Astrocyte of the hippocampus (primary cell): ENCODE data around the gene STYXL1.
"Not testable (repeated sequence)": the region's sequence is repeated elsewhere in the genome, so short reads cannot be mapped to it uniquely, and the experiment has no call there.

ENCODE experiments used
- DNase-seq: peaks from one replicate; pipeline ENCODE4 v3.0.0; 2011; ENCODE audit warnings: low read depth, low spot score

STYXL1 gene

DNA sequence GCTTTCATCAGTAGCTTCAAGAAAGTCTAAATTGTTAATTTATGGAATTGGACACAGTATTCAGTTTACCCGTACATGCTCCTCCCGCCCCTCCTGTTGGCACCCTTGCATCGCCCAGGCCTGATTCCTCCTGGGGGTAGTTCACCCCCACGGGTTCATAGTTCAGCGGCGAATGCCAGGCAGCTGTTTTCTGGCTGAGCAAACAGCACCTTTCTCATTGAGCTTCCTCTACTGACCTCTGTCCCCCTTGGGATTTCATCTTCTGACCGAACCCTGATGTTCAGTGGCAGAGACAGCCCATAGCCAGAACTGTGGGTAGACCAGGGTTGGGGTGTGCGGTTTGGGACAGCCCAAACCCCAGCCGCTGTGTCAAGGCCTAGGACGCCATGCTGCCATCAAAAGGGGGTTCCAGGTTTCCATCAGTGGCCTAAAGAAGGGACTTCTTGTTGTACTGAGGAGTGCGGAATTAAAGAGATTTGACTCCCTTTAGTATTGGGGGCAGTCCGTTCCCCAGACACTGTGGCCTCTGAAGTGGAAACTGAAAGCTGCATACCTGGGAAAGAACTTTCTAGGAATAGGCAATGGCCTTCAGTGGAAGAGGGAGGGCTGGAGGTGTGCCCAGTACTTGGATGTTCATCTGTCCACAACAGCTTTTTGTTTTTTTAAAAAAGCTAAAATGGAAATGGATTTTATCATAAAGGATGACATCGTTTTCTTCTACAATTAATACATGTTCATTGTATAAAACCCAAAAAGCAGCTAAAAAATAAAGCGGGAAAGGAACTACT lies 19.1 kb upstream of the STYXL1 start:
- no peak for DNase-seq

DNA sequence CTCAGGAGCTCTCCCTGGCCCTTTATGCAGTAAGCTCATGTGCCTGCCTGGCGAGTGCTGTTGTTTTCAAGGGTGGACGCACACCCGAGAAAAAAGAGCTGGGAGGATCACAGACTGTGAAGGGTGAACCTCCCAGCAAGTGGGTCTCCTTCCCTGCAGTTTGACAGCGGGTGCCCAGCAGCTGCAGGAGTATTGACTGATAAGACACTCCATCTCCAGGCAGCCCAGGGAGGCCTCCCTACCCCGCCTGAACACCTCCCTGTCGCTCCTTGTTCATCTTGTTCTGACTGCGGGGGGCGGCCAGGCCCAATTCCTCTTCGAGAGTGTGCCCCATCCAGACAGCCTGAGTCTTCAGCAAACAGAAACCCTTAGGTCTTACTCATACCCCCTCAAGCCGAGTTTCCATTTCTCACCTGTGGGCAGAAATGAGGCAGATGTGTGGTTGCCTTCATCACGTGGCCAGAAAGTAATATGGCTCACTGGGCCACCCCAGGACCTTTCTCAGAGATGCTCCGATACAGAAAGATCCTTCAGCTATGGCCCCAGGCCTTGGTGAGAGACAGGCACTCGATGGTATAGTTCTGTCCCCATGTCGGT lies 17.3 kb upstream of the STYXL1 start:
- no peak for DNase-seq

- no peak for DNase-seq
Measured at GRCh38 chr7:76064208-76064970, 16.6 kb upstream of the STYXL1 start.

GRCh38 chr7:76063525-76063924 lies 15.7 kb upstream of the STYXL1 start:
- no peak for DNase-seq

DNA sequence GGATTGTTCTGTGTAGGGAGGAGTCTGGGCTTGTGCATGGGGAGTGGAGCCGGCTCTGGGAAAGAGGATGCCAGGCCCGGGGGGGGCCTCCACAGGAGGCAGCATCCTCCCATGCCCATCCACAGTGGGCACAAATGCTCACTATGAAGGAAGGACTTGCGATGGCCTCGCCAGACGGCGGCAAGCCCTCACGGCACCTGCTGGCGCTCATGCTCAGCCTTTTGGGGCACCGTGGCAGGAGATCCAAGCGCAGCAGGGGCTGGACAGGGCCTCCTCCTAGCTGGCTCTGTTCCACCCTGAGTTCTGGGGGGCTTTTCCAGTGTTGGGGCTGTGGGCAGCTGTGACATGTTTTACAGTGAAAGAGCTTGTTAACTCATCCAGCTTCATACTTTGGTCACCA lies 15.3 kb upstream of the STYXL1 start:
- DNase-seq: no peak

GRCh38 chr7:76062254-76062653 lies 14.5 kb upstream of the STYXL1 start:
- no peak for DNase-seq

- DNase-seq: no peak
Measured at GRCh38 chr7:76060842-76061241, 13.0 kb upstream of the STYXL1 start.

DNA sequence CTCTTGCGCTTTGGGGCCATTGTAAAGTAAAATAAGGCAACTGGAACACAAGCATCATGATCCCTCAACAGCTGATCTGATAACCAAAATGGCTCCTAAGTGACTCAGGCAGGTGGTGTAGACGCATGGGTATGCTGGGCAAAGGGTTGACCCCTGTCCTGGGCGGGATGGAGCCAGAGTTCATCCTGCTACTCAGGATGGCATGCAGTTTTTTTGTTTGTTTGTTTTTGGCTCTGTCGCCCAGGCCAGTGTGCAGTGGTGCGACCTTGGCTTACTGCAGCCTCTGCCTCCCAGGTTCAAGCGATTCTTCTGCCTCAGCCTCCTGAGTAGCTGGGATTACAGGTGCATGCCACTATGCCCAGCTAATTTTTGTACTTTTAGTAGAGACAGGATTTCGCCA lies 10.9 kb upstream of the STYXL1 start:
- not testable (repeated sequence) for DNase-seq

GRCh38 chr7:76057813-76058145 lies 10.0 kb upstream of the STYXL1 start:
- no peak for DNase-seq

DNA sequence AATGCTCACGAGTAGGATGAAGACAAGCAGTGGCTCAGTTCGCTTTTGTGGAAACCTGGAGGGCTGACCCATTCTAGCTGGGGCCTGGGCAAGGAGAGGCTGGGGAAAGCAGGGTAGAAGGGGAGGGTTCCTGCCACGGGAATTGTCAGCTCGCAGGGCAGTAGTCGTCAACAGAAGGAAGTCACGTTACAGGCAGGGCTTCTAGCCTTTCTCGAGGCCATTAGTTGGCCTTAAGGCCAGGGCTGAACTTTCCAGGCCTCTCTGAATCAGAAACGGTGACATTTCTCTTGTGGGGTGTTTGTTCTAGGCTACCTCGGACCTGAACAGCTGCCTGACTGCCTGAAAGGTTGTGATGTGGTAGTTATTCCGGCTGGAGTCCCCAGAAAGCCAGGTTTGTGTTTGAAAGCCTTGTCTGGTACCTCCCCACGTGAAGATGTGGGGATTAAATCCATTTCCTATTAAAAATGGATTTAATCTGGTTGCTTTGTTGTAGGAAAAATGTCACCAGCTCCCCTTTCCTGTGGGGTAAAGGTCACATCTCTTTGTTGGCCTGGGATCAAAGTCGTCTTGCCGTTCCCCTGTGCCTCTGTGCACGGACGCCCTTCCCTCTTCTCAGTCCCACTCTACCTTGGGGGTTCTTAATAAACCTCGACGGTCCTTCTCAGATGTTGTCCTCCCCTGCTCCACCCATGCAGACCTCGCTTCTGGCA lies 9.5 kb upstream of the STYXL1 start:
- DNase-seq: no peak

GRCh38 chr7:76056241-76056640 lies 8.4 kb upstream of the STYXL1 start:
- DNase-seq: no peak

GRCh38 chr7:76054123-76055120 lies 6.6 kb upstream of the STYXL1 start:
- DNase-seq: peak; percentile 11

DNA sequence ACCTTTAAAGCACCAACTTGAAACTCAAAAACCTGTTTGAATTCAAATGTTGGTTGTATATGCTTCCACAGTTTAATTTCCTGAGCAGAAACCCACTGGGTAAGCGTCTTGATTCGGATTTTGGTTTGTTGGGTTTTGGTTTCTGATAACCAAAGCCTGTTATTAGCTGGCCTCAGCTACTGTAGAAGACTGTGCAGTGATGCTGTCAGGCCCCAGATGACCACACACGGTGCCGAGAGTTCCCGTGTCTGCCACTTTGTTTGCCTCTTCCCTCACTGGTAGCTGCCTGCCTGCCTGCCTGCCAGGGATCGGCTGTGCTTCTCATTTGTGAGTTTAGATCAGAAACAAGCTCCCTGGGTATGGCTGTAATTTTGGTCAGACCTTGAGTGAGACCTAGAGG lies 5.7 kb upstream of the STYXL1 start:
- no peak for DNase-seq

- DNase-seq: not testable (repeated sequence)
Measured at GRCh38 chr7:76052681-76053080, 4.9 kb upstream of the STYXL1 start.

DNA sequence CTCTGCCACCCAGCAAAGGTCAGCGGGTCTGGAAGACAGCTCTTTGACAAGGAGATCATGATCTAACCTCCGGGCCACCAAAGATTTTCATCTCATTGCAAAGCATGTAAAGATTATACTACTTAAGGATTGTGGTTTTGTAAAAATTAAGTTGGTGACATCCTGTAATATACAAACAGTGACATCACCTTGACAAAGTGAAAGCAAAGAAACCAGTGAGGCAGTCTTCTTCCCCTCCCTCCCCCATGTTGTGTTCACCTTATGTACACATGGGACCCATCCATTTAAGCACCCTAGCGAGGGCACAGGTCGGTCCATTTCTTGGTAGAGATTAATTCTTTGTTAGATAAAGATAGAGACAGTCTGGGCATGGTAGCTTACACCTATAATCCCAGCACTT lies 4.0 kb upstream of the STYXL1 start:
- no peak for DNase-seq

- no peak for DNase-seq
Measured at GRCh38 chr7:76050545-76050944, 2.7 kb upstream of the STYXL1 start.

- DNase-seq: no peak
Measured at GRCh38 chr7:76049295-76049694, 1.5 kb upstream of the STYXL1 start.

DNA sequence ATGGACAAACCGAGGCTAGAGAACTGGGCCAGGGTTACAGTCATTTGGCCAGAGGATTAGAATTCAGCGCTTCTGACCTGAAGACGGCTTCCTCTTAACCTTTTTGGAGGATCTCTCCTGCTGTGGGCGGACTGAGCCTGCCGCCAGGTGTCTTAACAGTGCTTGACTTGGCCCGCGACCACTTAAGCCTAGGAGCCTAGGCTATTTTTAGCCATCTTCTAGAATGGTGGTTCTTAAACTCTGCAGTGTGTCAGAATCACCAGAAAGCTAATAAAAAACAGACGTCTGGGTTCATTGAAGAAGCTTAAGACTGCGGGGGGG lies 828 bp upstream of the STYXL1 start:
- DNase-seq: no peak

- no peak for DNase-seq
Measured at GRCh38 chr7:76047305-76047810, 442 bp downstream of the STYXL1 start.

GRCh38 chr7:76044375-76044865 lies 3.4 kb downstream of the STYXL1 start:
- no peak for DNase-seq

DNA sequence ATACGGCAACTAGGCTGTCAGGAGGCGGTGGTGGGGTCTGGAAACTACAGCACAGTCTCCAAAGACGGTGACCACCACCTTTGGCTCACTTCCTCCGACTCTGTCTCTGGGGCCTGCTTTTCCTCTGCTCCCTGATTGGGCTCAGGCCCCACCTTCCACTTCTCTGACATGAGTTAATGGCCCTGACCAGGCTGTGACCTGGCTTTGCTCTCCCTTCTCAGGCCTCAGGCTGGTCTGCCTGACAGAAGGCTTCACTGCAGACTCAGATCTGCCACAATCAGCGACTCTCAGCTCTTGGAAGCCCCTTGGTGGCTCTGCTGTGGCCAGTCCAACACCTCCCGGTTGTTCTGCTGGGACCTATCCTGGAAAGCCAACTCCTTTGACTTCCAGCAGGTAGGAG lies 7.7 kb downstream of the STYXL1 start:
- DNase-seq: no peak
